GM18511 (cell line): ENCODE data around the gene ASTL.
"Not testable (repeated sequence)": the region's sequence is repeated elsewhere in the genome, so short reads cannot be mapped to it uniquely, and the experiment has no call there.

ENCODE experiments used
- ATAC-seq: cut with Tn5 transposase; IDR thresholded peaks from one replicate; pipeline ENCODE4 v1.9.1; 2021; ENCODE audit warnings: mild to moderate bottlenecking, moderate library complexity; ENCODE audit not compliant: unreplicated experiment

ASTL gene

DNA sequence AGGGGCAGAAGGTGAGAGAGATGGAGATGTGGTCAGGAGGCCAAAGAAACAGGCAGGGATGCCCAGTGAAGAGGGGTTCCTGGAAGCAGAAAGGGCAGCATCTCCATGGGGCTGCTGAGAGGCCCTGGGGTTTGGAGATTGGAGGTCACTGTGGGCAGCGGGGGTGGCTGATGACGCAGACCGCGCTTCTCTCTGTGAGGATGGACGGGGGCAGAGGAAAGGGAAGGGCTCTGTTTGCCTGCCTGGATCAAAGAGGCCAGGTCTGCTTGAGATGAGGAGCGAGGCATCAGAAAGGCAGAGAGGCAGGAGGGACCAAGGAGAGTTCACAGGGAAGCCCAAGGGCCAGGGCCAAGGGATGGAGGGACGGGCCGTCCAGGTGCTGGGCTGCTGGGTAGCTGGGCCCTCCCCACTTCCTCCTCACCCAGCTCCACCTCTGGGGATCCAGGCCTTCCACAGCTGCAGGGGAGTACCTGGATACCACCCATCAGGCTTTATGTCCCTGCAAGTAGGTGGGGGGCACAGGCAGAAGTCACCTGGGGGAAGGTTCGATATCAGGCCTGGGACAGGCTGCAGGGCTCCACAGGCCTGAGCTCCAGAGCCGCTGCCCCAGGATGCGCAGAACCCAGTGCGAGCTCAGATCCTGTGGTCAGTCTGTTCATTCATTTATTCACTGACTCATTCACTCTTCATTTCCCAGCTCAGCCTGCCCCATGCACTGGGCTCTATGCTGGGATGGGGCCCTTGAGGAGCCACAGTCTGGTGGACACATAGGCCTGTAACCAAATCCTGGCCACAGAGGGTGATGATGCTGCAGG is 52.6 kb downstream of the ASTL start:
- ATAC-seq, result no peak

DNA sequence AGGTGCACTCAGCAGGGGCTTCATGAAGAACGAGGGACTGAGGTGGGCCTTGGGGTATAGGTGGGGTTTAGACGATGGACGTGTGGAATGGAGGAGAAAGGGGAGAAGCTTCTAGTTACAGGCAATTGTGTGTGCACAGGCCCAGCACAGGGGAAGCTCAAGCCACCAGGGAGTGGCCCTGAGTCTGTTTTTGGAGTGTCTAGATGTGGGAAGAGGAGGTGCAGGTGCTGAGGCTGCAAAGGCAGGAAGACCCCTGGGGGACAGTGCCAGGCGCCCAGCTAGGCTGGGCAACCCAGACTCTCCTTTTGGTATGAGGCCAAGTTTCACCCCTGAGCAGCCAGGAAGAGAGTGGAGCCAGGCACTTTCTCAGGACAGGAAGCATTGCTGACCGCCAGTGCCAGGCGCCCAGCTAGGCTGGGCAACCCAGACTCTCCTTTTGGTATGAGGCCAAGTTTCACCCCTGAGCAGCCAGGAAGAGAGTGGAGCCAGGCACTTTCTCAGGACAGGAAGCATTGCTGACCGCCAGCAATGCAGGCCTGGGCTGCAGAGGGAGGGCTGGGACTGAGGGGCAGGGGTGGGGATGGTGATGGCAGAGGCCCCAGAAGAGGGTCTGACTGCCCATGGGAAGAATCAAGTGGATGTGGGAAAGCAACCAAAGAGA is 53.3 kb downstream of the ASTL start:
- not testable (repeated sequence) for ATAC-seq

DNA sequence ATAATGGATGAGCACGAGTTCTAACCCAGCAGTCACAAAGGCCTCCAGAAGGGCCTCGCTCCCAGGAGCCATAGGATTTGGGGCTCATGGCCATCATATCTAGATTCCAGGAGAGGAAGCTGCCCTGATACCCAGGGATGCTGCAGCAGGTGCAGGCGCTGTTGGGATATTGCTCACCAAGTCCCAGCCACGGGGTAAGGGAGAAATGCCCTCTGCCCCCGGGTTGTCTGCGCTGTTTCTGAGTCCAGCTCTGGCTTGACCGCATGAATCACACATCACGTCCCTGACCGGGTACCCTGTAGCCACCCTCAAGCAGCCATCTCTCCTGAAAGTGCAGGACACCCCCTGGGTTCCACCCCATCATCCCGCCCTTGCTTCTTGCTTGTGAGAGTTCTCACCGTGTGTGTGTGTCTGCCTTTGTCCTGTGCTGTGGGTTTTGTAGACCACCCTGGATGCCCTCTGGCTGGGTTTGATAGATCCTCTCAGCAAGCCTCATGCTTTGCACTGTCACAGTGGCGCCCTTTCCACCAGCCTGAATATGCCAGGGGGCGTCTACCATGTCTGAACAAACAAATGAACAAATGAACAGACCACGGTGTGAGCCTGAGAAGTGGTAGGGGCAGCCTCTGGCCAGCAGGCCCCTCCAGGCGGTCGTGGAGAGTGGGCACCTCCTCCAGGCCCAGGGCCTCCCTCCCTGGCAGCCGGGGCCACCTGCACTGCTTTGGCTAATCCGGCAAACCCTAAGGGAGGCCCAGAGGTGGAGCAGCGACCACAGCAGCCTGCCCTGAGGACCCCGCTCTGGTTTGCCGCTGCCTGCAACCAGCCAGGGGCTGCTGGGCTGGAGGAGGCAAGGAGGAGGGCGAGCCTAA is 54.1 kb downstream of the ASTL start:
- no peak for ATAC-seq

DNA sequence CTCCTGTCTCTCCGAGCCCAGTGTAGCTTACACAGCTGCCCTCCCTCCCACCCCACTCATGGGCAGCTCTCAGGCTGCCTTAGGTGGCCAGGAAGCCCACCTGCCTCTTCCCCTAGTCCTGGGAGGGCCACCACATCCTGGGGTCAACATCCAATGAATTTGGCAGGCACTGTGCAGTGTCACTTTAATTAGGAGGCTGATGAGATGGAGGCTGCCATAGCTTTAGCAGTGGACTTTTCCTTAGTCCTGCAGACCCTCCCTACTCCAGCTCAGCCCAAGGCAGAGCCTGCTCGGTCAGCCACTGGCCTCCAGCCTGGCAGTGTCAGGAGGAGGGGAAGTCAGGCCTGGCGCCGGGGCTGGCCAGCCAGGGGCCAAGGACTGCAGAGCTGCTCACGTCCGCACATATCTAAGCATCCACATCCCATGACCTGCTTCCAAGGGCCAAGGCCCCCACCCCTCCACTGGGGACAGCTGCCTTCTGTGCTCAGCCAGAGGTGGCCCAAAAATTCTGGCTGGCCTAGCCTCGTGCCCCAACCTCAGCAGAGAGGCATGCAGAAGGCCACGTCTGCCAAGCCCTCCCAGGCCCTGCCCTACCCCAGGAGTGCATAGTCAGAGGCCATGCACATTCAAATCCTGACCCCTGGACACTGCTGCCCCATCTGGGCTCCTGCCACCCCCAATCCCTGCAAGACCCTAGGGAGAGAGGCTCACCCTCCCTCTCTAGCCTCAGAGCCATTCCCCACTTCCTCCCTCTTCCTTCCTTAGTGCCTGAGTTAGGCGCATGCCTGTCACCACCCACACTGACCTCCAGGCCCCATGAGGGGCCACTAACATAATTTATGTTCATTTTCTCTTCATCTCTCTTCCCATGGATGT is 55.0 kb downstream of the ASTL start:
- no peak for ATAC-seq

DNA sequence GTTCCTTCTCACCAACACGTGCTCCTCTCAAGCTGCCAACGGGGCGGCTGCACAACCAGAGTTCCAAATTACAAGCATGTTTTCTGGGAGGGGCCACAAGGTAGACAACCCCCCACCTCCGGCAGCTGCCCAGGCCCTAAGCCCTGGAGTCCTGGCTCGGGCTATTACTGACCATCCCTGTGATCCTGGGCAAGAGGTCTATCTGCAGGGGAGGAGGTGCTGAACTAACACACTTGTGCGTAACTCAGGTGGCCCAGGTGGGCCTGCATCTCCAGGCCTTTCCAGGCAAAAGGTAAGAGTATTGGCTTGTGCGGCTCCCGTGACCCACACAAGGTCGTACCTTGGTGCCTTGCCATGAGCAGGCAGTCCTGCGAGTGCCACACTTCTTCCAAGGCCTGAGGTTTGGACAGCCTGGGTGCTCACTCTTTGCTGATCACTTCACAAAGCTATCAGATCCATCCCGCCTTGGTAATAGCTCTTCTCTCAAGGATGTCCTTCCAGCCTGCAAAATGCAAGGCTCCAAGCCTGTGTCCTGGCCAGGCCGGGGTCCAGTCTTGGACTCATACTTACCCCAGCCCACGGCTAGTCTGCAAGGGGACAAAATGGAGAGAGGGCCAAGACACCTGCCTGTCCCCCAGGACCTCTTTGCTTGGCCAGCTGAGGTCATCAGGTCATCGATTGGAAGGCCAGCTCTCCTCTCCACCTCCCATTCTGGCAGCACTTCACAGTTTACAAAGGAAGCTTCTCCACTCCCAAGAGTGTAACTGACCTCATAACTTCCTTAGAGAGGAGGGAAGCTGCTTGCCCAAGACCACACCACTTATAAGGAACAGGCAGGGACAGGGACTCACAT is 55.9 kb downstream of the ASTL start:
- ATAC-seq, result no peak

DNA sequence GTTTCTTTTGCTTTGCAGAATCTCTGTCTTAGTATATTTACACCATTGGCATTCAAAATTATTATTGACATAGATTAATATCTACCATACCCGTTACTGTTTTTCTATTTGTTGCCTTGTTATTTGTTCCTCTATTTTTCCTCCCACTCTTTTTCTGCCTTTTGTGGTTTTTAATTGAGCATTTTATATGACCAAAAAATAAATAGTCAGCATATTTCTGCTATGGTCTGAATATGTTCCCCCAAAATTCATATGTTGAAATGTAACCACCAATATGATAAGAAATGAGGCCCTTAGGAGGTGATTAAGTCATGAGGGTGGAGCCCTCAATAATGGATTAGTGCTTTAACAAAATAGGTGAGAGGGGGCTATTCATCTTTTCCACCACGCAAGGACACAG is 57.3 kb downstream of the ASTL start:
- ATAC-seq, result no peak

DNA sequence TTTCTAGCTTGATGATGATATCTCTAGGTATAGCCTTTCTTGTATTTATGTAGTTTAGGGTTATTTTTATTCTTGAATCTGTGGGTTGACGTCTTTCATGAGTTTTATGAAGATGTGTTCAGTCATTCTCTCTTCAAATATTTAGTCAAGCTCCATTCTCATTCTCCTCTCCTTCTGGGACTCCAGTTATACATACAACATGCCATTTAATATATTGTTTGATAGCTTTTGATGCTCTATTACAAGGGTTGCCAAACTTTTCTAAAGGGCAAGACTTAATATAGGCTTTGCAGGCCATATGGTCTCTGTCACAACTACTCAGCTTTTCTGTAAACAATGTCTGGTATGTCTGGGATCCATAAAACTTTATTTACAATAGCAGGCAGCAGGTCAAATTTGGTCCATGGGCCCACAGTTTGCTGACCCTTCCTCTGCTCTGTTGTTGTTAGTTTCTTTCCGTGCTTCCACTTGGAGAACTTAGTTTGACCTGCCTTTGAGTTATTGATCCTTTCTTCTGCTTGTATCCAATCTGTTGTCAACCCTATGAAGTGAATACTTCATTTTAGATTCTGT is 63.0 kb downstream of the ASTL start:
- ATAC-seq, result no peak

DNA sequence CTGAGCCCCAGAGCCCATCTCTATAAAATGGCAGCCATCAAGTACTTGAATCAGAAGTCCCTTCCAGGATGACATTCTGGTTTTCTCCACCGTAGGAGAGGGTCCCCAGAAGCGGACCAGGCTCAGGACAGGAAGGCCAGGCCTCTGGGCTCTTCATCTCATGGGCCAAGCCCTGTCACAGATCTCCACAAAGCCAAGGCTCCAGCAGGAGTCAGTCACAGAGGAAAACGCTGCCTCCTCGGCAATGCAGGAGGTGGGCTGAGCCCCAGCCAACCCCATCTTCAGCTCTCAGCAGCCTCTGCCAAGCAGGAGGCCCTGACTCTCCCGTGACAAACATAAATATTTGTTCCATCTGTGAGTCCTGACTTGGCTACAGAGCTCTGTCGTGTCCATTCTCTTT is 64.1 kb downstream of the ASTL start:
- no peak for ATAC-seq

DNA sequence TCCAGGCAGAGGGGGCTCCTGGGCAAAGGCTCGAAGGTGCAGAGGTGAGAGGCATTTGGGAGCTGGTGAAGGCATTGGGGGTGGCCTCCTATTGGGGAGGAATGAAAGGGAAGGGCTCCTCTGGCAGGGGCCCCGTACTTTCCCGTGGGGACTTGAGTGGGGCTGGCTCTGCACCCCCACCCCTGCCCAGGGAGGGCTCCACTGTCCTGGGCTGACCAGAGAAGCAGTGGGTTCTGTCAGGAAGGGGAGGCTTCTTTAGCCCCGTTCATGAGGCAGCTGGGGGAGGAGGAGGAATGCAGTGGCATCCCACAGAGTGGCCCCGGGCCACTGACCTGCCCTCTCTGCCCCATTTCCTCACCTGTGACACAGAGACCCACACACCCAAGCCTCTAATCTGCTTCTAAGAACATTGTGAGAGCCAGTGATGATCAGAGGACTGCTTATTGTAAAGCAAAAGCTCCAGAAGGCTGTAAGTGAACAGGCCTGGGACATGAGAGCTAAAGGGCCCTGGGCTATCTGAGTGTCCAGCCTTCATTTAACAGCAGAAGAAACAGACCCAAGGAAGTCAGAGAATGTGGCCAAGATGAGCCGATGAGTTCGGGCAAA is 65.0 kb downstream of the ASTL start:
- no peak for ATAC-seq
